GM18526 (cell line): Measurements from ENCODE around the gene PLXNA3.
A peak's percentile ranks its signal among the peaks of the same experiment; 100 is the strongest.

Experiments used
- POLR2A ChIP-seq: IDR thresholded peaks from 3 replicates; pipeline ENCODE4 v1.6.1; 2011; ENCODE audit not compliant: insufficient read length; ENCODE audit errors: extremely low read depth

Gene PLXNA3

GRCh38 chrX:154458116-154458953 is at the start of gene PLXNA3:
Gene PLXNA3, plus strand, starts transcription at chrX:154458281. Its CDS starts 1,903 bp downstream, at chrX:154460184.
- peak; percentile 39 for TF ChIP-seq POLR2A

GRCh38 chrX:154408659-154409221 is 49.3 kb upstream of the PLXNA3 start:
- TF ChIP-seq POLR2A: no peak

- TF ChIP-seq POLR2A: no peak
Measured at GRCh38 chrX:154409222-154409871, 48.7 kb upstream of the PLXNA3 start, which contains the start of gene DNASE1L1. Gene DNASE1L1, minus strand, starts transcription at chrX:154409254. Its CDS starts 3,686 bp downstream, at chrX:154405568.

GRCh38 chrX:154411981-154412340 is 46.1 kb upstream of the PLXNA3 start:
- TF ChIP-seq POLR2A: peak; percentile 48

DNA sequence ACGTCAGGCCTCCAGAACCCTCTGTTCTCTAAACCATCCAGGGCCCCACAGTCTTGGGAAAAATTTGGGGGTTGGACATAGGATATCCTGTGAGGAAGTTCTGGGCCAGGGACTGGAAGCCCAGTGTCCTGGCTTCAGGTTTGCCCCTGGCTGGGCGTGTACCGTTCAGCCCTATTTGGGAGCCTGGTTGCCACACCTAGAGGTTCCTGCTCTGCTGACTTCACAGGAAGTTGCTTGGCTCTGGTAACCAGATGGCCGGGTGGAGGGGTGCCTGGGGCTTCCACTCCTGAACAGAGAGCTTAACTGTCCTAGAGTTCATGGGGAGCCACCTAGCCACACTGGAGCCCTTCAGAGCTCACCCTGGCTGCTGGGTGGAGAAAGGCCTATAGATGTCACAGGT is 45.6 kb upstream of the PLXNA3 start:
- no peak for TF ChIP-seq POLR2A

DNA sequence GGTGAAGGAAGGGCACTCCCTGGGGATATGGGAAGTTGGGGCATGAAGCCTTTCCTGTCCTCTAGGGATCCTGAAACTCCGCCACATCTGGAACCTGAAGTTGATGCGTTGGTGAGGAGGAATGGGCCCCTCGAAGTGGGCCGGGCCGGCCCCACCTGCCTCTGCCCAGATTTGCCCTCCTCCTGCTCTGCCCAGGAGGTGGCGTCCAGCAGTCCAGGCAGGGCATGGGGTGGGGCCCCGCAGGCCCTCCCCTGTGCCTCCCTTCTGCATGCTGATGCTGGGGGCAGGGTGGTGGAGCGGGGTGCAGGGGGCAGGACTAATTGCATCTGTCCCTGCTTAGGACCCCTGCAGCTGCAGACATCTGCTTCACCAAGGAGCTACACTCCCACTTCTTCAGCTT is 44.9 kb upstream of the PLXNA3 start:
- TF ChIP-seq POLR2A: no peak

DNA sequence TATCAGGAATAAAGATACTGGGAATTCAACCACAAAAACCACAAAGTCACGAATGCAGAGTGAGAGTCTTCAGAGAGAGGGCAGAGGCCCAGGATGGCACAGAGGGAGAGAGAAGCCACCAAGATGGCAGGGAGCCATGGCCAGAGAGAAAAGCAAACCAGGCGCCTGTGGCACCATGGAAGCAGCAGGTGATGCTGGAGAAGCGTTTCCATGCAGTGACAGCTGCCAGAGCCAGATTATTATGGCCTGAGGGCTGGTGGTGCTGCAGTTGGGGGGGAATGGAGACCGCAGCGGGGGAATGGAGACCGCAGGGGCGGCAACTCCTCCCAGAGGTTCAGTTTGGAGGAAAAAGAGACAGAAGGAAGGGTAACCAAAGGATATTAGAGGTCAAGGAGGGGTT is 40.9 kb upstream of the PLXNA3 start:
- no peak for TF ChIP-seq POLR2A

DNA sequence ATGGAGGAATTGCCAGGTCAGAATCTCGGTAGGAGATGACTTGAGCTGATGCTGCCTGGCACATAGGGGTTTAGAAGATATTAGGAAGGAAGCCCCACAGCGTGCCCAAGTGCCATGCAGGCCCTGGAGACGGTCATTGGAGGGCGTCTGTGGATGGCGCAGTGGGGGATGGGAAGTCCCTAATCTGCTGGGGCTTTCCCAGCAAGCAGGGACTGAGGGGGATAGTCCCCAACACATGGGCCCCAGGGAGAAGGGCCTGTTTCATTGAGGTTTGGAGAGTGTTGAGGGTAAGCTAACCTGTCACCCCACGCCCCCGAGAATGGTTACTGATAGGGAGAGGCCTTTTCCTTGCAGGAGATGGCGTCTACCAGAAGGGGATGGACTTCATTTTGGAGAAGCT is 38.9 kb upstream of the PLXNA3 start:
- no peak for TF ChIP-seq POLR2A

DNA sequence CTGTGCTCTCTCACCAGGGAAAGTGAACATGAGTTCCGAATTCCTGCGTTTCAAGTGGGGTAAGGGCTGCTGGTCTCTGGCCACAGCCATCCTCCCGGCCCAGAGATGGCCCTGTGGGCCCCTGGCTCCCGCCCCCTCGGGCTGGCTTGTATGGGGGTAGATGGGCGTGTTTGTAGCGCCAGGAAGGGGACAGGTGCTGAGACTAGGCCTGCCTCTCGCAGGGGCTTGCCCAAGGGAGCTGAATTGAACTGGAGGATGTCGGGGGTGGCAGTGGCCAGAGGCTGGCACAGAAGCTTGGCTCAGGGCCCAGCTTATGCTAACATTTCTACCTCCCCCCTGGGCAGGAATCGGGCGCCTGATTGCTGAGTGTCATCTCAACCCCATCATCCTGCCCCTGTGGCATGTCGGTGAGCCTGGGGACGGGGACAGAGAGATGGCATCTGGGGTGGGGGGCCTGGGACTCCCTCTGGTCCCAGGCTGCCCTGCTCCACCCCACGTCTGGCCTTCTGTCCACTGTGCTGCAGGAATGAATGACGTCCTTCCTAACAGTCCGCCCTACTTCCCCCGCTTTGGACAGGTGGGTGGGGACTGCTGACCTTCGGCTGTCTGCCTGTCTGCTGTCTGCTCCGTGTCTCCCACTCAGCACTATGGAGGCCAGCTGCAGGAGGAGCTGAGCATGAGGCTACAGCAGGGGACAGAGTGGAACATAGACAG is 38.2 kb upstream of the PLXNA3 start:
- TF ChIP-seq POLR2A: no peak

GRCh38 chrX:154420402-154420756 is 37.7 kb upstream of the PLXNA3 start:
- no peak for TF ChIP-seq POLR2A

DNA sequence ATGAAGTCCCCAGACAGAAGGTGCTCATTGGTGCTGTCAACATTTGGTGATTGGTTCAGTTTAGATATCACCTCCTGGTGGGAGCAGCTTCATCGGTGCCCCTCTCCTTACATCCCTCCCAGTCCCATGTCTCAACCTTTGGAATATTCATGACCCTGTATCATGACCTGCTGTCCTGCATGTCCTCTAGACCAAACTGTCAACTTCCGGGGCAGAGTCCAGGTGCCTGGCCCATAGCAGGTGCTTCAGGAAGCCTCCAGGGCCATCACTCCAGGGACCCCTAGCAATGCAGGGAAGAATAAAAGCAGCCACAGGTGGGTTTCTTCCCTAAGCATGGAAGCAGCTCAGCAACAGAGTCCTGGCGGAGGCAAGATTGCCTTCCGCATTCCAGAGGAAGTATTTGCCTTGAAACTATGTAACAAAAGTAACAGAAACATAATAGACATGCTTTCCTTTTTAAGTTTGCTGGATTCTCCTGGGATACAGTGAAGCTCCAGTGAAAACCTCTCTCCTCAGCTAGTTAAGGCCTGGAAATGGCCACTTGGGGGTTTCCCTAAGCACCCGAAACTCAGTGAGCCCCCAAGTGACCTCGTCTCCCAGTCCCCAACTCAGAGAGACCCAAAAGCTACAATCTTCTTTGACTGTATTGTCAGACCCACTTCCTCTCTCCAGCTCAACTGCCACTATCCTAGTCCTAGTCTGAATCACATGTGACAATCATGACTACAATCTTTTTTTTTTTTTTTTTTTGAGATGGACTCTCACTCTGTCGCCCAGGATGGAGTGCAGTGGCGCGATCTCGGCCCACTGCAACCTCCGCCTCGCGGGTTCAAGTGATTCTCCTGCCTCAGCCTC is 30.9 kb upstream of the PLXNA3 start:
- no peak for TF ChIP-seq POLR2A

DNA sequence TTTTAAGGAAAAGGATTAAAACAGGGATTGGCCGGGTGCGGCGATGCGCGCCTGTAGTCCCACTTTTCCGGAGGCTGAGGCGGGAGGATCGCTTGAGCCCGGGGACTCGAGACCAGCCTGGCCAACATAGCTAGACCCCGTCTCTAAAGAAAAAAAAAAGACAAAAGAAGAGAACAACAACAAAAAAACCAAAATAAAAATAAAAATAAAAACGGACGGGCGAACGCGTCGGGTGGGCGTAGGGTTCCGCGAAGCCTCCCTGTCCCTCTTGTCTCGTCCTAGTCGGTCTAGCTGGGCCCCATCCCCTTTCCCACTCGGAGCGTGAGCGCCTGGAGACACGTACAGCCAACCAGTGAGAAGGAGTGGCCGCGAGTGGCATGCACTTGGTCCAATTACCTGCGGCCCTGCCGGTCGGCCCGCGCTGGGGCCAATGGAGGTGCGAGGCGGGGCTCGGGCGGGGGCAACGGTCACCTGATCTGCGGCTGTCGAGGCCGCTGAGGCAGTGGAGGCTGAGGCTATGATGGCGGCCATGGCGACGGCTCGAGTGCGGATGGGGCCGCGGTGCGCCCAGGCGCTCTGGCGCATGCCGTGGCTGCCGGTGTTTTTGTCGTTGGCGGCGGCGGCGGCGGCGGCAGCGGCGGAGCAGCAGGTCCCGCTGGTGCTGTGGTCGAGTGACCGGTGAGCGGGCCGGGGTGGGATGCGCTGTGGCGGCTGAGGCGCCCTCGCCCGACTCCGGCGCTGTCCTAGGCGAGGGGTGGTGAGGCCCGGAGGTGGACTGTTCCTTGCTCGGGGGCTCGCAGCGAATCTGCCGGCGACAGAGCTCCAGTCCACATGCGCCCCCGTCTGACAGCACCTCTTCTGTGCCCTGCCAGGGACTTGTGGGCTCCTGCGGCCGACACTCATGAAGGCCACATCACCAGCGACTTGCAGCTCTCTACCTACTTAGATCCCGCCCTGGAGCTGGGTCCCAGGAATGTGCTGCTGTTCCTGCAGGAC is 29.6 kb upstream of the PLXNA3 start, which contains the start of gene ATP6AP1:
ATP6AP1 (plus strand) TSS at position 502 of the 996 bp plus-strand sequence; CDS start at position 518, 16 bp downstream.
- peak; percentile 56 for TF ChIP-seq POLR2A

DNA sequence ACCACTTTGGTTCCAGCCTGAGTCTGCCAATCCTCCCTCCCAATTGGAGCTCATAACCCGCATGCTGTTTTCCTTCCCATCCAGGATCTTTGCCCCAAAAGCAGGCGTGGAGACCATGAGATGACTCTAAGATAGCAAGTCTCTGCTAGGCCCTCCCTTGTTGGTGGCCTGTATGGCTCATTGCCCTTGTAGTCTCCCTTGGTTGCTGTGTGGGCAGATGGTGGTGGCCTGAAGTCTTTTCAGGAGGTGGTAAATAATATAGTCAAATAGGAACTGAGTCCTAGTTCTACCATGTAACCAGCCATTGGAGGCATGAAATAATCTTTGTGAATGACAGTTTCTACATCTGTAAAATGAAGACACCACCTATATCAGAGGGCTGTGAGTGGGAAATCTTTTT is 28.4 kb upstream of the PLXNA3 start:
- TF ChIP-seq POLR2A: no peak
